Measurements from ENCODE around the gene RNU11.
A peak's percentile ranks its signal among the peaks of the same experiment; 100 is the strongest.
"Not testable (repeated sequence)": the region's sequence is repeated elsewhere in the genome, so short reads cannot be mapped to it uniquely, and the experiment has no call there.

RNU11 gene

DNA sequence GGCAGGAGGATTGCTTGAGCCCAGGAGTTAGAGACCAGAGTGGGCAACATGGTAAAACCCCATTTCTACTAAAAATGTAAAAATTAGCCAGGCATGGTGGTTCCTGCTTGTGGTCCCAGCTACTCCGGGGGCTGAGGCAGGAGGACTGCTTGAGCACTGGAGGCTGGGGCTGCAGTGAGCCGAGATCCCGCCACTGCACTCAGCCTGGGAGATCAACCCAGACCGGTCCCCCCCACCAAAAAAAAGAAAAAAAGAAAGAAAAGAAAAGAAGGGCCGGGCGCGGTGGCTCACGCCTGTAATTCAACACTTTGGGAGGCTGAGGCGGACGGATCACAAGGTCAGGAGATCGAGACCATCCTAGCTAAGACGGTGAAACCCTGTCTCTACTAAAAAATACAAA lies 18.4 kb downstream of the RNU11 start:
- DNase-seq: no peak

DNA sequence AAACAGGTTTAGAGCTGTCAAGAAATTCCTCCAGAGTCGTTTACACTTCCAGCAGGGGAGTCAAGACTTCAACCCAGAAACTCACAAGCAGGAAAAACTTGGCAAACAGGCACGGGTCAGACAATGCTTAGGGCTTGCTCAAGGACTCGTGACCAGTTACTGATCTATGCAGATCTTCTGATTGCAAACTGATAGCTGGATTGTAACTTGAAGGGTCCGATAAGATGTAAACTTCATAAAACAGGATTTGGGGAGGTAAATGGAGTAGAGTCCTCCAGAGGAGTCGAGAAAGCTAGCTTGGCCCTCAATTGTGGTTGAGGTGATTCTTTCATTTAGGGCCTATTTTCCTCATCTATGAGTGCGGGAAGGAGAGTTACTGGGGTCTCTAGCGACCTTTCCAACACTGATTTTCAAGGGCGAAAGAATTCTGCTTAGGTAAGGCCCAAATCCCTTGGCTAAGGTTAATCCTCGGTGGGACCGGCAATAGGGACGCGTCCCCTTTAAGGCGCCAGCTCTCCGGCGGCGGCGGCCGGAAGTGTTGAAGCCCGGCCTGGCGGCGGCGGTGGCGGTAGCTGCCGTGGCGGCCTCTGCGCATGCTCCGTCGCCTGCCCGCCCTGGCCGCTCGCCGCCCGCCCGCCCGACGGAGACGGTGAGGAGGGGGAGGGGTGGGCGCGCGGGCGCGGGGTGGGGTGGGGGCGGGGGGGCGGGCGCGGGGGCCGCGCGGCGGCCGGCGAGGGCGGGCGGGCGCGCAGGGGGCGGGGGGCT lies 20.0 kb downstream of the RNU11 start, which contains the start of gene GMEB1:
GMEB1 (plus strand) TSS at position 594 of the 765 bp plus-strand sequence. CDS start 14,829 bp downstream, outside the sequence.
- peak; percentile 83 for DNase-seq

DNA sequence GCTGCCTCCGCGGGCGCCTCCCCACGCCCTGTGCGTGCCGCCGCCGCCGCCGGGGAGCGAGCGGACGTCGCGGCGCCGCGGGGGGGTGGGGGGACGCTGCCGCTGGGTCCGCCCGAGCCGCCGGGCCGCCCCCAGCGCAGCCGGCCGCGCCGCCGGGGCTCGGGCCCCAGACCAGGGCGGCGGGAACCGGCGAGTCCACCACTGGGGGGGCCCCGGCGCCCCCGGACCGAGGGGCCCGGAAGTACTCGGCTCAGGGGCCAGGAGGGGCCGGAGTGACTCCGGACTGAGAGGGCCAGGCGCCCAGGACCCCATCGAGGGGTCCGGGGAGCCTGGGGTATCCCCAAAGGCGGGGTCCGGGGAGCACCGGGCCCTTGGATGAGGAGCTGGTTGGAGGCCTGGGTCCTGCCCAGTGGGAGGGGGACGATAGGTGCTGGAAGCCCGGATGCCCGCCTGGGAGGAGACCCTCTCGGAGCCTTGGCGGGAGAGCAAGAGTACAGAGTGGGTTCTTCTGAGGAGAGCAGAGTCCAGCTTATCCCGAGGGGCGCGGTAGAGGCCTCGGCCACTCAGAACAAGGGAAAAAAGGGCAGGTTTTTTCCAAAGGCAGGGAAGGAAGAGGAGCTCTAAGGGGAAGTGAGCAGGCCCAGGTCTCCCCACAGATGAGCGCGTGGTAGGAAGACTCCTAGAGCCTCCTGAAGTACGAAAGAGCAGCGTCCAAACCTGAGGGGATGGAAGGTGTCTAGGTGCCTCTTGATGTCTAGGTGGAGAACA lies 20.7 kb downstream of the RNU11 start:
- peak; percentile 72 for DNase-seq

DNA sequence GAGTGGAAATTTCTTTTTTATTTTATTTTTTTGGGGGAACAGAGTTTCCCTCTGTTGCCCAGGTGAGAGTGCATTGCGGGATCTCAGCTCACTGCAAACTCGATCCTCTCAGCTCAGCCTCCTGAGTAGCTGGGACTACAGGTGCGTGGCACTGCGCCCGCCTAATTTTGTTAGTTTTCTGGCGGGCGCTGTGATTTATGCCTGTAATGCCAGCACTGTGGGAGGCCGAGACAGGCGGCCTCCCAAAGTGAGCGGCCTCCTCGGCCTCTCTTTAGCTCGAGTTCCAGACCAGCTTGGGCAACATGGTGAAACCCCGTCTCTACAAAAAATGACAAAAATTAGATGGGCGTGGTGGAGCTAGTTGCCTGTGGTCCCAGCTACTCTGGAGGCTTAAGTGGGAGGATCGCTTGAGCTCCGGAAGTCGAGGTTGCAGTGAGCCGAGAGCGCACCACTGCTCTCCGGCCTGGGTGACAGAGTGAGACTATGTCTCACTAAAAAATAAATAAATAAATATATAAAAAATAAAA lies 22.9 kb downstream of the RNU11 start:
- DNase-seq: no peak

DNA sequence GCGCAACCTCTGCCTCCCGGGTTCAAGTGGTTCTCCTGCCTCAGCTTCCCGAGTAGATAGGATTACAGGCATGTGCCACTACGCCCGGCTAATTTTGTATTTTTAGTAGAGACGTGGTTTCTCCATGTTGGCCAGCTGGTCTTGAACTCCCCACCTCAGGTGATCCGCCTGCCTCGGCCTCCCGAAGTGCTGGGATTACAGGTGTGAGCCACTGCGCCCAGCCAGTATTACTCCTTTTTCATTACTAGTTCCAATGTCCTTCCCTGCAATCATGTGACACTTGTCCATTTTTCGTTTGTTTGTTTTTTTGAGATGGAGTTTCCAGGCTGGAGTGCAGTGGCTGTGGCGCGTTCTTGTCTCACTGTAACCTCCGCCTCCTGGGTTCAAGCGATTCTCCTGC lies 24.6 kb downstream of the RNU11 start:
- DNase-seq: not testable (repeated sequence)

DNA sequence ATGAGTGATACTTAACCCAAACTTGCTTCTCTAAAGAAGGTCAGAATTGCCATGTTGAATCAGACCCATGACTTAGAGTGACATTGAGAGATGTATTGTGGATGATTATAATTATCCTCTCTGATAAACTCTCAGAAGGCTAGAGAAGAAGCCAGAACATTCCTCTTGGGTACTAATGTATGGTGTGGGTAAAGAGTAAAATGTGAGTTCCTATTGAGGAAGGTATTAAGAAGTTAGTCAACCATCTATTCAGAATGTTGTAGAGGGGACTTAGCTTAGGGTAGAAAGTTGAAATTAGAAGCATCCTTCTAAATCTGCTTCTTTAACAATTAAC lies 27.5 kb downstream of the RNU11 start:
- no peak for DNase-seq

DNA sequence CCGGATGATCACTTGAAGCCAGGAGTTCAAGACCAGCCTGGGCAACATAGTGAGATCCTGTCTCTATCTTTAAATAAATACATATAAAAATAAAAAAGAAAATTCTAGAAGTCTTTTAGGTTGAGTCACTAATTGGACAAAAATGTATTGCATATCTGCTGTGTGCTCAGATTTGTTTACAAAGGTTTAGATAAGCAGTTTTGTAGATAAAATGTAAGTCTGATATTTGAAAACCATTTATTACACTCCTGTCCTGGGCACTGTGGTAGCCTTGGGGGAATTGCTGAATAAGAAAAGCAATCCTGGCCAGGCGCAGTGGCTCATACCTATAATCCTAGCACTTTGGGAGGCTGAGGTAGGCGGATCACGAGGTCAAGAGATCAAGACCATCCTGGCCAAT lies 31.8 kb downstream of the RNU11 start:
- DNase-seq: no peak

DNA sequence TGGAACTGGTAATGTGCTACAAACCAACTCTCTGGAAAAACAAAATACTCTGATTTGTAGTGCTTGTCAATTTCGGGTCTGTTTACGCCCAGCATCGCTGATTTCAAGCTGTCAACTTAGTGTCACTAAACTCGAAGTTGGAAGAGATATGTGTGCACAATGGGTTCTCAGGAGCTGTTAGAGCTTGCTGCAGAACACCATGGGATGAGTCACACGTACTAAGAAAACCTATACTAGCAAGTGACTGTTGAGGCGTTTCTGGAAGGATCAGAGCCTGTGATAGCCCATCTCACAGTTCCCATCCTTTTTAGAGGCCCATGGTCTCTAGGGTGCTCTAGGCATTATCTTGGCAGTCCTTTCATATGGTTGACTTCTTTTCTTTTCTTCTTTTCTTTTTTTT lies 34.4 kb downstream of the RNU11 start:
- no peak for DNase-seq

DNA sequence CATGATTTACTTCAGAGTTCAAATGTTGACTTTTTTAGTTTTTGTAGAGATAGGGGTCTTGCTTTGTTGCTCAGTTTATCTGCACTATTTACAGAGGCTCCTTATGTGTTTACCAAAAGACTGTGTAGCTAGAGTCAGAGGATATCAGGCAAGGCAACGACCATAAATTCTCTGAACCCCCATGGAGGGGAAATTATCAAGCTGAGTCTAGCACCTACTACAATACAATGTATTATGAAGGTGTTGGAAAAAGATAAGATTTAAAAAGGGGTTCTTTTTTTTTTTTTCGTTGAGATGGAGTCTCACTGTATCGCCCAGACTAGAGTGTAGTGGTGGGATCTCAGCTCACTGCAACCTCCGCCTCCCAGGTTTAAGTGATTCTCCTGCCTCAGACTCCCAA lies 36.5 kb downstream of the RNU11 start:
- no peak for DNase-seq

DNA sequence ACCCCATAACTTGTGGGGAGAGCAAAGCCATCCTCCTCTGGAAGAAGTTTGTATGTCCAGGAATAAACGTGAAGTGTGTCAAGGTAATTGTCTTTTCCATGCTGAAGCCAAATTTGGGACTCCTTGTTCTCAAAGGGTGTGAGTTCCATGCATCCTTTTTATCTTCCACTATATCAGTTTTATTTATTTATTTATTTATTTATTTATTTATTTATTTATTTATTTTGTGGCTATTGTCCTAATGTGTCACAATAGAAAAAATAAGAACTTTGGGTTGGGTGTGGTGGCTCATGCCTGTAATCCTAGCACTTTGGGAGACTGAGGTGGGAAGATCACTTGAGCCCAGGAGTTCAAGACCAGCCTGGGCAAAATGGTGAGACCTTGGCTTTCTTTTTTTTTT lies 43.2 kb downstream of the RNU11 start:
- not testable (repeated sequence) for DNase-seq

All from activated CD8-positive, alpha-beta memory T cell treated with anti-CD3 and anti-CD28 coated beads, Interleukin-2, amount 50 U/mL, for 4 hours (primary cell).